GM21526 (cell line): ENCODE measurements around the gene ZCRB1.
"Not testable (repeated sequence)": the region's sequence is repeated elsewhere in the genome, so short reads cannot be mapped to it uniquely, and the experiment has no call there.

ENCODE experiments used
- ATAC-seq: cut with Tn5 transposase; IDR thresholded peaks from one replicate; pipeline ENCODE4 v1.9.1; 2021; ENCODE audit warnings: moderate library complexity; ENCODE audit not compliant: unreplicated experiment, low FRiP score

ZCRB1 gene

DNA sequence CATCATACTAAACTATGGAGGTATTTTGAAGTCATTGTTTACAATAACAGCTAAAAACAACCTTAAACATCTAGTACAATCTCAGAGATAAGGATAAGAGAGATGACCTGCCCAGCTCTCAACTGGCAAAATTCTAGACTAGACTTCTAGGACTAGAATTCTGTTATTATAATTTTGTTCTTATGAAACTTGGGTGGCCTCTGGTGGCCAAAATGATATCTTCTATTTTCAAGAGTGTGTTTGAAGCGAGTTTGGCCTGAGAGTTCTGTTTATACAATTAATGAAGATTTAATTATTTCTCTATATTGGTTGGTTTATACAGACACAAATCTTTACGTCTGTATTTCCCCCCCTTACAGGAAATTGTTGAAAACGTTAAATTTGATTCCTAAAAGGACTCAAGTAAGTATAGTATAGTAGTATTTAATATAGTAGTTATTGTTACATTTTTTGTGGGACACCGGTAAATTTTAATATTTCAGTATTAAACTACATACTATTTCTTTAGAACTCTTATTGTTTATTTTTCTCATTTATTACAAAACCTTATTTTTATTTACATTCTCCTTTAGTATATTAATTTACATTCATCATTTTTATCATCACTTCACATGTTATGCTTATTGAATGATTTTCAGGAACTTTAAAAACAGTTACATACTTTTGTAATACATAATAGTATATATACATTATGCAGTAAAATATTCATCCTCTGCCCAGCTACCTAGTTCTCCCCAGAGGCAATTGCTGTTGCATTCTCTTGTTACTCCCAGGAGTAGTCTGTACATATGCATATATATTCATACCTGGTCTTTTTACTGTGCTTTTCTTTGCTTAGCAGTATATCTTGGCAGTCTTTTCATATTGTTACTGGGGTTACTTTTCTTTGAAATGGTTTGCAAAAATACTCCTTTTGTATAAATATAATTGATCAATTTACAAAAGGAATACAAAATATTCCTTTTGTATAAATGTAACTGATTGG, 6.7 kb upstream of the ZCRB1 start:
- ATAC-seq = no peak

DNA sequence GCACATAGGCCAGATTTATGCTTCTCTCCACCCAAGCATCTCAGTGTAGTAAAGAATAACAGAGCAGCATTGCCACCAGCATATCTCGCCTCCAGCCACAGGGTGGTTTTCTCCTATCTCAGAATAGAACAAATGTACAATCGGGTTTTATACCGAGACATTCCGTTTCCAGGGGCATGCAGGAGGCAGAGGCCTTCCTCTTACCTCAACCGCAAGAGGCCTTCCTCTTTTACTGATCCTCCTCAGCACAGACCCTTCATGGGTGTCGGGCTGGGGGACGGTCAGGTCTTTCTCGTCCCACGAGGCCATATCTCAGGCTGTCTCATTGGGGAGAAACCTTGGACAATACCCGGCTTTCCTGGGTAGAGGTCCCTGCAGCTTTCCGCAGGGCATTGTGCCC, 4.2 kb upstream of the ZCRB1 start:
- ATAC-seq = not testable (repeated sequence)

DNA sequence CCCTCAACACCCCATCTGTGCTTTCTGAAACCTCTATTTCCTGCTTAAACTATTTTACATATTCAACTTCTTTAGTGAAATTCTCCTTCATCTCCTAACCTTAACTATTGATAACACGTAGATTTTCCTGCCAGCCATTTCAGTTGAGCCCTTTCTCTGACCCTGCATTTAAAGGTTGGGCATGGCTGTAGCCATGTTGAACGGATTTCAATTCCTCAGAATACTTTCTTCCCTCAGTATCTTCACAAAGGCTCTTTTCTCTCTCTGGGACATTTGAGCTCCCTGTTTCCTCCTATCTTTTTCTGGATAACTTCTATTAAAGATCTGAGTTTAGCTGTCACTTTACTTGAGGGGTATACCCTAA, 1.3 kb upstream of the ZCRB1 start:
- no peak for ATAC-seq

DNA sequence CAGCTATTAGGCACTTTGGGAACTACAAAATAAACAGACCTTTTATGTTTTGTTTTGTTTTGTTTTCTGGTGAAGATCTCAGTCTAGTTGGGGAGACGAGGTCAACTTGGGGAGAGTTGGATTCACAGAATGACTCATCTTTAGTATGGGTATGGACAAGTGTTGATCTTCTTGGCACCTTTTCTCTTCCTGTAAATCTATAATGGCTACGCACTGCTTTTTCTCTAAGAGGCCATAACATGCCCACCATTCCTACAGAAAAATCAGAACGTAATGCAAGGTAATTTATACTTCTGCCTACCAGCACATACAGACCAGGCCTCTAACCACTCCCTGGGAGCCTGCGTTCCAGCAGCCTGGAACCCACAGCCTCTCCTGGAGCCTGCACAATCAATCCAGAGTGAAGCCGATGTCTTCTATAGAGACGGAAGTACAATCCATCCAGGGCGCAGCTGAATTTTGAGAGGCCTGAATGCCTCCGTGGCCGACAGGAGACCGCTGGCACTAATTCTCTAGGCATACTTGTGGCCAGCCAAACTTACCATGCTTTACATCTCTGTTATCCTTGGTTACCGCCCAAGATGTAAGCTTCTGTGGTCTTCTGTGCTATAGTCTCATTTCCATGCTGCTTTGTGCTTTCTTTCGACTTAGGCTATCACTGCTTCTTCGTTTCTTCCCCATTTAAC, 790 bp upstream of the ZCRB1 start:
- peak; percentile 25 for ATAC-seq

DNA sequence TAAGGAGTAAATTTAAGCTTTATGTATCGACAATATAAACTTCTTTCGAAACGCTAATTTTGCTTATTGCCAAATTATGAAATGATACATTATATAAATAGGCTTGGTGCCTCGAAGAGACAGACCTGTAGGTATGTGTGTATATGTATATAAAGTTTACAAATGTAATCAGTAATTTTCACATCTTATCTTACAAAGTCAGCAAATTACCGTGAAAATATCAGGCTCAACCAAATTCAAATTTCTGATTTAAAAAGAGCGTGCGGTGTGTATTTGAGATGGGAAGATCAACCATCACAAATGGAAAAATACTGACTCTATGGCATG, 605 bp downstream of the ZCRB1 start:
- ATAC-seq = no peak

DNA sequence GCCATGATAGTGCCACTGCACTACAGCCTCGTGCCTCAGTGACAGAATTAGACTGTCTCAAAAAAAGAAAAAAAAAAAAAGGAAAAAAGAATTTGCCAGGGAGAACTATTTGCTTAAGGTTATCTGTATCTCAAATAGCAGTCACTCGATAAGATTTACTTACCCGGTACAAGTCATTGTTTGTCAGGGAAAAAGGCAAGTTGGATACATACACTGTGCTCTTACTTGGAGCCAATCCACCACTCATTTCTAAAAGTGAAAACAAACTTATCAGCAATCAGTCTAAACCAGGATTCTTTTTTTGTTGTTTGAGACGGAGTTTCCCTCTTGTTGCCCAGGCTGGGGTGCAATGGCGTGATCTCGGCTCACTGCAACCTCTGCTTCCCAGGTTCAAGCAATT, 2.0 kb downstream of the ZCRB1 start:
- ATAC-seq = no peak

DNA sequence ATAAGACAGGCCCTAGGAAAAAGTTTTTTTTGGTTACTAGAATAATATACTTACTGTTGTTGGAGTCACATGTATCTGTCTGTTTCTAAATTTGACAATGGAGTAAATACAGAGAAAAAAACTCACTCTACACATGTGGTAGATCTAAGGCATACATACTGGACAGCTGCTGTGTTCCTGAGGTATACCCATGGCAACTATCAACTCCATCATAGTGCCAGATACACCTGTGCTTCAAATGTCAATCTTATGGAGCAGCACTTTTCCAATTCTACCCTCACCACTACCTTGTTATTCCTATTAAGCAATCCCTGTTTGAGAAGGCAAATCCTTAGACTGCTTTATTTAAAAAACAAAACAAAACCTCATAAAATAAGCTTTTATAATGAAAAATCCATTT, 3.3 kb downstream of the ZCRB1 start:
- ATAC-seq = no peak

DNA sequence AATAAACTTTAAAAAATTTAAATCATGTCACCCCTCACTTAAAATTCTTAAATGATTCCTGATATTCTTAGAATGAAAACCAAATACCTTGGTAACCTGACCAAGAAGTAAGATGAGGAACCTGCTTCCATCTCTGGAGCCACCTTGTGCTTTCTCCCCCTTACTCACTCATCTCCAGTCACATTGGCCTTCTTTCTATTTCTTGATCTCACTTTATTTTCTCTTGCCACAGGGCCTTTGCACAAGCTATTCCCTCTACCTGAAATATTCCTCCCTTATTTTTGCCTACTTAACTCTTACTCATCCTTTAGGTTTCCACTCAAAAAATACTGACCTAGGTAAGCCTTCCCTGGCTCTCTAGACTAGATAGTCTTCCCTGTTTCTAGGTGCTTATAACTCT, 5.1 kb downstream of the ZCRB1 start:
- ATAC-seq = no peak

DNA sequence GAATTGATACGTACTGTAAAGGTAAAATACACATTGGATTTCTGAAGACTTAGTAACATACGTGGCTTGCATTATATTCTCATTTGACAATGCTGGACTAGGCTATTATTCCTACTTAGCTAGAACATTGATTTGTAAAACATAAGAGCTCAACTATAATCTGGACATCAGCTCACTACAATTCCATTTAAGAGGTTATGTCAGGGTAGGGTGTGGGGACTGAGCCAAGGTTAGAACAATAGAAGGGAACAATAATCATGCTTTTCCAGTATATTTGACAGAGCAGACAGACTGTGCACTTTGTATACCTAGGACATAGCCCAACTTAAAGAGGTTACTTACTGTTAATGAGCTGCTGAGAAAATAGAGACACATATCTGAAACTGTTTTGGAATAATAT, 10.8 kb downstream of the ZCRB1 start:
- no peak for ATAC-seq

DNA sequence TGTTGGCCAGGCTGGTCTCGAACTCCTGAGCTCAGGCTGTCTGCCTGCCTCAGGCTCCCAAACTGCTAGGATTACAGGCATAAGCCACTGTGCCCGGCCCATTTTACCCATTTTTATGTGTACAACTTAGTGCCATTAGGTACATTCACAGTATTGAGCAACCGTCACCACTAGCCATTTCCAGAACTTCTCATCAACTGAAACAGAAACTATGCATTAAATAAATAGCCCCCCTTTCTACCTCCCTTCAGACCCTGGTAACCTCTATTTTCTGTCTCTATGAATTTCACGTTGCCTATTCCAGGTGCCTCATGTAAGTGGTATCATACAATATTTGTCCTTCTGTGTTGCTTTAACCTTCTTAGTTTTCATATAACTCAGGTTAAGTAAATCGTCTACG, 15.9 kb downstream of the ZCRB1 start:
- ATAC-seq = no peak

DNA sequence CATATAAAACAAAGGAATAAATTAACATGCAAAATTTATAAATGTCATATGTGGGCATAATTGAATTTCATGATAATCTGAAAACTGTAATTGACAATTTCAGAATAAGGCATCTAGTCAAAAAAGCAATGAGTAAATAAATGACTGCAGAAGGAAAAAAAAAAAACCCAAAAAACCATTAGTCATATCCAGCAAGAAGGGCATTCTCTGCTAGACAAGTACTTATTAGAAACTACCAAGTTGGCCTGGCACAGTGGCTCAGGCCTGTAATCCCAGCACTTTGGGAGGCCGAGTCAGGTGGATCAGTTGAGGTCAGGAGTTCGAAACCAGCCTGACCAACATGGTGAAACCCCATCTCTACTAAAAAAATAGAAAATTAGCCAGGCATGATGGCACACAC, 17.5 kb downstream of the ZCRB1 start:
- no peak for ATAC-seq

DNA sequence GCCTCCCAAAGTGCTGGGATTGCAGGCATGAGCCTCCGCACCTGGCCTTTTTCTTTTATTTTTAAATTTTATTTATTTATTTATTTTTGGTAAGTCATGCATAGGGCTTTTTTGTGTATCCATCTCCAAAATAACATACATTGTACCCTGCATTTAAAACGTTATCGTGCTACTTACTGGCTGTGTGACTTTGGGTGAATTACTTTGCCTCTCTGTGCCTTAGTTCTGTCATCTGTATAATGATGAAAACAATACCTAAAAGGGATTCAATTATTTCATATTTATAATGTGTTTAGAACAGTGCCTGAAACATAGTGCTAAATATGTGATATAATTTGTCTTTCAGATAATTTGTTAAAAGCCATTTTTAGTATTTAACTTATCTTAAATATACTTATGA, 19.6 kb downstream of the ZCRB1 start:
- ATAC-seq = no peak

DNA sequence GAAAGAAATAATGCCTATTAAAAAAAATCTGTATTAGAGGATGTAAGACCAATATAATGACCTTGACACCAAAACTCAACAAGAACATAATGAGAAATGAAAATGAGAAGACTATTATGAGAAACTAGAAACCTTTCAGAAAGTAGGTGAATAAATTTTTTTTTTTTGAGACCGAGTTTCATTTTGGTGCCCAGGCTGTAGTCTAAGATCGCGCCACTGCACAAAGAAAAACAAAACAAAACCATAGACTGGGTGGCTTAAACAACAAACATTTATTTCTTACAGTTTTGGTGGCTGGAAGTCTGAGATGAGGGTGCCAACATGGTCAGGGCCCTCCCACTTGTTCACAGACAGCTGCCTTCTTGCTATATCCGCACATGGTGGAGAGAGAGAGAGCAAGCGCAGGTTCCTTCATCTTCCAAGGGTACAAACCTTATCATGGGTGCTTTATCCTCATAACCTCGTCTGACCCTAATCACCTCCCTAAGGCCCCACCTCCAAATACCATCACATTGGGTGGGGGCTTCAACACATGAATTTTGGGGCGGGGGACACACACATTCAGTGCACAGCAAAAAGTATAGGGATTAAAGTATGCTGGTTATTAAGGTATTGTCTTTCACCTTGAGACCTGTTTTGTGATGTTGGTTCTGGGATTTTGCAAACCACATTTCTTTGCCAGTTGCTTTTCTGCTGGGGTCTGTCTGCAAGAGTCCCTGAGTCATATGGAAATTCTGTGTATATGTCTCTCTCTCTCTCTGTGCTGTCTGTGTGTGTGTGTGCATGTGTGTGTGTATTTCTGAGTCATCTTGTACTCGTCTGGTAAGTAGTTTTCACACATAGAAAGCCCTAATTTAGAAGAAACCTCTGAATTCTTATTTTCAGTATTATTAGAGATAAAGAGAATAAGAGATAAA, 26.2 kb downstream of the ZCRB1 start:
- ATAC-seq = peak; percentile 74

DNA sequence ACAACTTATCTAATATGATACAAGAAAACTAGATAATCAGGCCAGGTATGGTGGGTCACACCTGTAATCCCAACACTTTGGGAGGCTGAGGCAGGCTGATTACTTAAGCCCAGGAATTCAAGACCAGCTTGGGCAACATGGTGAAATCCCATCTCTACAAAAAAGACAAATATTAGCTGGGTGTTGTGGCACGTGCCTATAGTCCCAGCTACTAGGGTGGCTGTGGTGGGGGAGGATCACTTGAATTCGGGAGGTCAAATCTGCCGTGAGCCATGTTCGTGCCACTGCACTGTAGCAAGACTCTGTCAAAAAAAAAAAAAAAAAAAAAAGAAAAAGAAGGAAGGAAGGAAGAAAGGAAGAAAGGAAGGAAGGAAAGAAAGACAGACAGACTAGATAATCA, 27.0 kb downstream of the ZCRB1 start:
- ATAC-seq = no peak

DNA sequence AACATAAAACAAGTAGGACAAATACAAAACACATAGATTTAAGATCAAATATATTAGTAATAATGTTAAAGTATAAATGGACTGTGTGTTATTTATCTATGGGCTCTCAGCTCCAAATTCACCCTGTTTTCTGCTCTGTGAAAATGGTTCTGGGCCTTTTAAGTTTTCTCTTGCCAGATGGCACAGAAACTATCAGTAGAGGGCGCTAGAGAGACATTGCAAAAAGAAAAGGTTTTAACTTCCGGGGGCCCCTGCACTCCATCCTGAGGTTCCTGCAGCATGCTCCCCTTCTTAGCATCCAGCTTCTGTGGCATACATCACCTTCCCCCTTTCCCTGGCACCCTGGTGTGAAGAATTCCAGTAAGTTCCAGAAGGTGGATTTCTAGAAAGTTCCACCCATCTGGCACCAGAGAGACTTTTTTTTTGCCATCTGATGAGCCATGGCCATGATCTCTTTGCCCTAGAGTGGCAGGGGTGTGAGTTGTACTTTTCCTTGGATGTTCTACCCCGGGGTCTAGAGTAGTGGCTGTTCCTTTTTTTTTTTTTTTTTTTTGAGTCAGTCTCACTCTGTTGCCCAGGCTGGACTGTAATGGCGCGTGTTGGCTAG, 29.3 kb downstream of the ZCRB1 start:
- ATAC-seq = no peak

DNA sequence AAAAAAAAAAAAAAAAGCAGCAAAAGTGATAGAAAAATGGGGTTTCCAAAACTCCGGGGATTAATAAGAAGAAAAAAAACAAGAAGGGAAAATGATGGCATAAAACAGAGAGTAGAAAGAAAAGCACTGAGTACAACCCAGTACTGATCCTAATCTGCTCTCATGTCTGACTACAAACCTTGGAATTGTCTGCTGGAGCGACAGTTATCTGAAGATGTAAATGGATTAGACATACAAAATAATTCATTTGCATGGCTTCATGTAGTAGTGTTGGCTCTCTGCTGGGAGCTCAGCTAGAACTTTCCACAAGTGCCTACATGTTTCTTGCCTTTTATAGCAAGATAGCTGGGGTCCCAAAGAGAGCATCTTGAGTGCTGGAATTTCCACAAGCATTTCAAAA, 34.2 kb downstream of the ZCRB1 start:
- no peak for ATAC-seq

DNA sequence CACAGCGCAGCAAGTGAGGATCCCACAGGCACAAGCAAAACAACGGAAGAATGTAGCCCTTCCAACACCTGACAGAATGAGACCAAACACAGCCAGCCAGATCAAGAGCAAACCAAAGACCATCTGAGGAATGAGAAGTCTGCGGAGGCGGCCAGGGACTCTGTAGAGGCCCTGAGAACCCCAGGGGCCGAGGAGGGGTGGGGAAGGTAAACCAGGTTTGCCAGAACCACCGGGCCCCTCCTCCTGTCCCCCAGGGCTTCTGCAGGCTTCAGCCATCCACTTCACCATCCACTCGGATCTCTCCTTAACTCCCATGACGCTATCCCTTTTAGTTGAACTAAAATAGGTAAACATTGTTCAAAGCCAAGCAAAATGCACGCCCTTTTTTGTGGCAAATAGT, 37.4 kb downstream of the ZCRB1 start:
- ATAC-seq = no peak

DNA sequence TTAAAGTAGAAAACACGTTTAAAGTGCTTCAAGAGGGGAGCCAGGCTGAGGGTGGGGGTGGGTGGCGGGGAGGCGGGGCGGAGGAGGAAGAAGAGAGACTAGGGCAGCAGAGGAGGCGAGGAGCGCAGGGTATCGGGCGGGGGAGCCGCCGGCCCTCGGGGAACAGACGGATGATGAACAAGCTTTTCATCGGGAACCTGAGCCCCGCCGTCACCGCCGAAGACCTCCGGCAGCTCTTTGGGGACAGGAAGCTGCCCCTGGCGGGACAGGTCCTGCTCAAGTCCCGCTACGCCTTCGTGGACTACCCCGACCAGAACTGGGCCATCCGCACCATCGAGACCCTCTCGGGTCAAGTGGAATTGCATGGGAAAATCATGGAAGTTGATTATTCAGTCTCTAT, 39.2 kb downstream of the ZCRB1 start:
- ATAC-seq = no peak

DNA sequence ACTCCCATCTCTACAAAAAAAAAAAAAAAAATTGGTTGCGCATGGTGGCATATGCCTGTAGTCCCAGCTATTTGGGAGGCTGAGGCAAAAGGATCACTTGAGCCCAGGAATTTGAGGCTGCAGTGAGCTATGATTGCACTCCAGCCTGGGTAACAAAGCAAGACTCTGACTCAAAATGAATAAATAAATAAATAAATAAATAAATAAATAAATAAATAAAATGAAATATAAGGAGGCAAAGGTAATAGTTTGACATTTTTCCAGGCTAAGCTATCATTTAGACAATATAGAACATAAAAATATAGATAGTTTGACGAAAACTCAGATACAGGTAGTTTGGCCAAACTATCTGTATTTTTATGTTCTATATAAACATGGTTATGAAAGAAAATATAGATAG, 40.5 kb downstream of the ZCRB1 start:
- no peak for ATAC-seq

DNA sequence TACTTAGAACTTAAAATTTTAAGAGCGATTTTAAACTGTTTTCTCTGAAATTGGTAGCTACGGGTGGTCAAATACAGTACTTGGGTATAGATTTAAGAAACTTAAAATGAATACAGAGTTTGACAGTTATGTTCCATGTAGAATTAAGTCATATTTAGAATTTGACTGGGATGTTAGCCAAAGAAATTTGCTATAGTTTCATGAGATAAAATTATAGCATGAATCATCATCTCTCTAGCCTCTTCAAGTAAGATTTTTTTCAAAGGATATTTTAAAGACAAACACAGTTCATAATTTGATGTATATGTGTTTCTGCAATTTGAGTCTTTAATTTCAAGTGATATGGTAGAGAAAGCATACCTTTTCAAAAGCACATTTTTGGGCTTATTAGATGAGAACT, 41.0 kb downstream of the ZCRB1 start:
- no peak for ATAC-seq

DNA sequence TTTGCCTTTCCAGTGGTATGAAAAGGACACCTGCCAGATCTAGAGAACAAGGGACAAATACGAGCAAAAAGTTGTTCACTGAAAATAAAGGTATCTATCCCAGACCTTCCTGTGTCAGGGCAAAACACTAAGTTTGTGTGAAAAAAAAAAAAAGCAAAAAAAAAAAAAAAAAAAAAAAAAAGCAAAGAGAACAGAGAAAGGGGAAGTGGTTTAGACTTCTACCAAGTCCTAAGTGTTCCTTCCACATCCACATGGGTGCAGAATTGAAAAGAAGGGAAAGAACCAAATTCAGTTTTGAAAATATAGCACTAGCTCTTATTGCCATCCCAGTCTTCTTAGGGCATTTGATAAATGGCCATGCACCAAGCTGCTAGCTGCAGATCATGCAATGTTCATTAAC, 41.7 kb downstream of the ZCRB1 start:
- ATAC-seq = no peak
